Ishikawa (cell line): ENCODE measurements around the gene ERGIC1.

Source experiments
- EGR1 ChIP-seq: IDR thresholded peaks from 2 replicates; pipeline ENCODE4 v1.6.1; 2012
- FOXM1 ChIP-seq: IDR thresholded peaks from 2 replicates; pipeline ENCODE4 v1.6.1; 2012; ENCODE audit warnings: low read depth, borderline replicate concordance
- REST ChIP-seq: IDR thresholded peaks from 2 replicates; pipeline ENCODE4 v1.6.1; 2012; ENCODE audit warnings: low read depth, mild to moderate bottlenecking
- TCF12 ChIP-seq: IDR thresholded peaks from 2 replicates; pipeline ENCODE4 v1.6.1; 2012; ENCODE audit warnings: low read depth
- TF ChIP-seq, protein P1 (sequence below): IDR thresholded peaks from 2 replicates; pipeline ENCODE4 v1.6.1; 2012

GRCh38 chr5:172793577-172794488, 40.2 kb upstream of the ERGIC1 start:
- no peak for TF ChIP-seq FOXM1
- TF ChIP-seq TCF12: no peak
- no peak for TF ChIP-seq EGR1
- TF ChIP-seq REST: no peak
- TF ChIP-seq, protein P1, sequence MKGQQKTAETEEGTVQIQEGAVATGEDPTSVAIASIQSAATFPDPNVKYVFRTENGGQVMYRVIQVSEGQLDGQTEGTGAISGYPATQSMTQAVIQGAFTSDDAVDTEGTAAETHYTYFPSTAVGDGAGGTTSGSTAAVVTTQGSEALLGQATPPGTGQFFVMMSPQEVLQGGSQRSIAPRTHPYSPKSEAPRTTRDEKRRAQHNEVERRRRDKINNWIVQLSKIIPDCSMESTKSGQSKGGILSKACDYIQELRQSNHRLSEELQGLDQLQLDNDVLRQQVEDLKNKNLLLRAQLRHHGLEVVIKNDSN: no peak
